Breast epithelium (tissue), 4 donors: ENCODE measurements around the gene ADARB1. TPM values are rescaled to one million over a fixed set of nuclear protein-coding genes. Genes with fewer than 3 reads are reported as not detected.

Source experiments
- DNase-seq, 2 donors: peaks; one replicate each; pipeline ENCODE4 v3.0.0-alpha.2; 2019; ENCODE audit warnings: low spot score in 2 of 2
- H3K27ac ChIP-seq, 2 donors: fragments of 200-600 bp; sonication (generic) in 1 of 2; one replicate each; pipeline ENCODE4 v1.5.1; 2016 to 2019; ENCODE audit warnings: mild to moderate bottlenecking in 1 of 2
- H3K27me3 ChIP-seq, 2 donors: fragments of 200-600 bp; sonication (generic) in 1 of 2; one replicate each; pipeline versions ENCODE4 v1.5.1 to v1.6.0; 2017 to 2019; ENCODE audit warnings: control low read depth in 1 of 2, mild to moderate bottlenecking in 1 of 2
- H3K36me3 ChIP-seq: fragments of 200-600 bp; one replicate; pipeline ENCODE4 v1.5.1; 2019
- H3K4me1 ChIP-seq, 2 donors: fragments of 200-600 bp; sonication (generic); one replicate each; pipeline ENCODE4 v1.5.1; 2016 to 2019; ENCODE audit warnings: control low read depth in 1 of 2
- H3K4me3 ChIP-seq, 3 donors: fragments of 200-600 bp; sonication (generic); 1 replicate in 2 of 3; 2 replicates in 1 of 3; pipeline ENCODE4 v1.5.1; 2016 to 2019; ENCODE audit warnings: mild to moderate bottlenecking in 3 of 3, moderate library complexity in 2 of 3
- H3K9me3 ChIP-seq, 2 donors: fragments of 200-600 bp; sonication (generic) in 1 of 2; one replicate each; pipeline ENCODE4 v1.5.1; 2016 to 2019; ENCODE audit warnings: control low read depth in 1 of 2
- CTCF ChIP-seq, 3 donors: fragments of 450-650 bp; IDR thresholded peaks; one replicate each; pipeline ENCODE4 v1.5.1; 2016 to 2017; ENCODE audit warnings: antibody characterized with exemption in 3 of 3, mild to moderate bottlenecking in 3 of 3, moderate library complexity in 3 of 3
- POLR2A ChIP-seq: fragments of 450-650 bp; IDR thresholded peaks from one replicate; pipeline ENCODE4 v1.6.1; 2016; ENCODE audit warnings: antibody characterized with exemption, mild to moderate bottlenecking, moderate library complexity
- POLR2AphosphoS5 ChIP-seq, 3 donors: sonication (generic); formaldehyde crosslinking; IDR thresholded peaks; one replicate each; pipeline ENCODE4 v1.6.1; 2017; ENCODE audit warnings: antibody characterized with exemption in 3 of 3
- intact Hi-C: fragments of 100-400 bp; cut with DNase I; formaldehyde crosslinking; loops from one replicate; pipeline ENCODE4 v1.15.1; 2023; ENCODE audit warnings: low total_unique reads
- total RNA-seq, 3 donors: library from RNA; depleted of rRNA; stranded (reverse); fragments of >200 nt; gene quantifications; one replicate each; pipeline ENCODE4 v1.1.0, GENCODE V29; 2016

Gene ADARB1
- total RNA-seq, 3 donors from 2014 or later, result 19.9 to 21.3 (median 20.0) TPM

GRCh38 chr21:45082736-45083135 lies 8.4 kb downstream of the ADARB1 start:
- no peaks in the 10 kb centered on the region for H3K4me1 ChIP-seq
- DNase-seq, result no peak
- TF ChIP-seq POLR2AphosphoS5 (IDR thresholded peaks at IDR 0.05) (no peak), CTCF (IDR thresholded peaks at IDR 0.05) (no peak), POLR2A (no peak)
- H3K4me3 ChIP-seq, result no peak overlapping the region
- H3K9me3 ChIP-seq, result no peaks in the 10 kb centered on the region
- H3K27ac ChIP-seq, result no peak overlapping the region
- intact Hi-C loops, result no loop called here
- no peaks in the 10 kb centered on the region for H3K36me3 ChIP-seq
- H3K27me3 ChIP-seq, result no peaks in the 10 kb centered on the region

GRCh38 chr21:45084121-45084520 lies 9.7 kb downstream of the ADARB1 start:
- intact Hi-C loops, result no loop called here
- no peak overlapping the region for H3K4me3 ChIP-seq
- H3K36me3 ChIP-seq, result no peaks in the 10 kb centered on the region
- H3K9me3 ChIP-seq, result no peaks in the 10 kb centered on the region
- no peak for TF ChIP-seq POLR2A
- no peak for TF ChIP-seq CTCF (IDR thresholded peaks at IDR 0.05)
- TF ChIP-seq POLR2AphosphoS5 (IDR thresholded peaks at IDR 0.05), result no peak
- no peaks in the 10 kb centered on the region for H3K4me1 ChIP-seq
- no peak overlapping the region for H3K27ac ChIP-seq
- no peak for DNase-seq
- no peaks in the 10 kb centered on the region for H3K27me3 ChIP-seq

GRCh38 chr21:45084881-45085536 lies 10.6 kb downstream of the ADARB1 start:
- intact Hi-C loops, result no loop called here
- no peaks in the 10 kb centered on the region for H3K36me3 ChIP-seq
- H3K27ac ChIP-seq, result no peak overlapping the region
- DNase-seq, result no peak
- TF ChIP-seq CTCF (IDR thresholded peaks at IDR 0.05) (no peak), POLR2AphosphoS5 (IDR thresholded peaks at IDR 0.05) (no peak), POLR2A (no peak)
- H3K9me3 ChIP-seq, result no peaks in the 10 kb centered on the region
- H3K4me3 ChIP-seq, result no peak overlapping the region
- no peaks in the 10 kb centered on the region for H3K27me3 ChIP-seq
- H3K4me1 ChIP-seq, result no peaks in the 10 kb centered on the region

GRCh38 chr21:45085700-45086099 lies 11.3 kb downstream of the ADARB1 start:
- TF ChIP-seq POLR2A (no peak), CTCF (IDR thresholded peaks at IDR 0.05) (no peak), POLR2AphosphoS5 (IDR thresholded peaks at IDR 0.05) (no peak)
- Histone ChIP-seq H3K36me3 (no peaks in the 10 kb centered on the region), H3K9me3 (no peaks in the 10 kb centered on the region), H3K4me1 (no peaks in the 10 kb centered on the region), H3K4me3 (no peak overlapping the region), H3K27me3 (no peaks in the 10 kb centered on the region), H3K27ac (no peak overlapping the region)
- DNase-seq, result no peak
- intact Hi-C loops, result no loop called here

- TF ChIP-seq CTCF (IDR thresholded peaks at IDR 0.05) (no peak), POLR2A (no peak), POLR2AphosphoS5 (IDR thresholded peaks at IDR 0.05) (no peak)
- H3K27me3 ChIP-seq, result no peaks in the 10 kb centered on the region
- H3K4me1 ChIP-seq, result no peaks in the 10 kb centered on the region
- no peak for DNase-seq
- H3K36me3 ChIP-seq, result no peaks in the 10 kb centered on the region
- no peaks in the 10 kb centered on the region for H3K9me3 ChIP-seq
- no peak overlapping the region for H3K4me3 ChIP-seq
- no peak overlapping the region for H3K27ac ChIP-seq
- intact Hi-C loops, result no loop called here
These were observed 12.1 kb downstream of the ADARB1 start for GRCh38 chr21:45086337-45086958.
